Endothelial cell of umbilical vein (primary cell): ENCODE data around the gene DPF3. TPM values are rescaled to one million over a fixed set of nuclear protein-coding genes. Genes with fewer than 3 reads are reported as not detected.

ENCODE experiments used
- BruUV-seq: library from RNA; stranded (reverse); fragments of 400-500 nt; replicated peaks from 2 replicates; lab custom pipeline; 2021; lab: Mats Ljungman, UMichigan
- CTCF ChIA-PET: fragments of 300-600, 350-600 bp; sonication (Branson Sonifier 250); formaldehyde crosslinking; loops from one replicate; lab custom pipeline; 2021; ENCODE audit warnings: antibody characterized with exemption, inconsistent platforms; lab: Charles Lee
- POLR2A ChIA-PET: fragments of 300-600, 350-600 bp; sonication (Branson Sonifier 250); formaldehyde crosslinking; loops from one replicate; lab custom pipeline; 2021; ENCODE audit warnings: antibody characterized with exemption, inconsistent platforms; lab: Charles Lee
- DNase-seq: peaks from one replicate; pipeline ENCODE4 v3.0.0-alpha.2; 2011; ENCODE audit warnings: low read depth, low spot score
- FAIRE-seq: peaks from 2 replicates; lab custom pipeline; 2011; peaks lifted over from hg19 to GRCh38; lab: Jason Lieb, UNC
- H2AFZ ChIP-seq: 2 replicates; pipeline ENCODE4 v1.6.0; 2012; ENCODE audit warnings: low read depth, low read length, control low read depth, inconsistent platforms
- H3K27ac ChIP-seq: 2 replicates; pipeline ENCODE4 v1.5.1; 2011; ENCODE audit warnings: low read depth, mild to moderate bottlenecking, control low read depth, low read length, moderate library complexity; ENCODE audit not compliant: insufficient read depth
- H3K27me3 ChIP-seq, 2 experiments: 2 replicates each; pipeline versions ENCODE4 v1.6.0 to v1.6.1; 2011; ENCODE audit warnings: low read length in 2 of 2, mixed read lengths in 1 of 2; ENCODE audit not compliant: control insufficient read depth in 2 of 2, insufficient read depth in 2 of 2
- H3K36me3 ChIP-seq, 2 experiments: 2 replicates in 1 of 2; 3 replicates in 1 of 2; pipeline ENCODE4 v1.5.1; 2011; ENCODE audit warnings: low read length in 2 of 2, mild to moderate bottlenecking in 1 of 2, moderate library complexity in 1 of 2; ENCODE audit not compliant: control insufficient read depth in 2 of 2, insufficient read depth in 2 of 2; ENCODE audit errors: extremely low read depth in 1 of 2
- H3K4me1 ChIP-seq: 3 replicates; pipeline ENCODE4 v1.5.1; 2011; ENCODE audit warnings: mild to moderate bottlenecking, low read length; ENCODE audit not compliant: control insufficient read depth, insufficient read depth; ENCODE audit errors: extremely low read depth
- H3K4me2 ChIP-seq: 2 replicates; pipeline ENCODE4 v1.6.1; 2011; ENCODE audit warnings: low read length, control low read depth, mixed read lengths; ENCODE audit not compliant: insufficient read depth
- H3K4me3 ChIP-seq, 3 experiments: fragments of 200-600 bp in 1 of 3; sonication (generic), shearing (Covaris generic) in 1 of 3; replicated peaks in 1 of 3; 2 replicates each; pipeline ENCODE4 v1.5.1; 2011 to 2016; ENCODE audit warnings: control low read depth in 3 of 3, low read length in 3 of 3, mild to moderate bottlenecking in 2 of 3, inconsistent platforms in 1 of 3, low read depth in 1 of 3, moderate library complexity in 1 of 3; ENCODE audit not compliant: insufficient read depth in 1 of 3
- H3K79me2 ChIP-seq: 2 replicates; pipeline ENCODE4 v1.6.0; 2012; ENCODE audit warnings: low read length, inconsistent platforms; ENCODE audit not compliant: control insufficient read depth, insufficient read depth
- H3K9ac ChIP-seq: replicated peaks from 2 replicates; pipeline ENCODE3; 2011; ENCODE audit warnings: low read length, control low read depth; ENCODE audit not compliant: insufficient read depth; ENCODE audit errors: extremely low read depth
- H3K9me1 ChIP-seq: replicated peaks from 3 replicates; pipeline ENCODE4 v1.6.0; 2011; ENCODE audit warnings: mild to moderate bottlenecking, low read length; ENCODE audit not compliant: control insufficient read depth, insufficient read depth; ENCODE audit errors: extremely low read depth
- H3K9me3 ChIP-seq: replicated peaks from 2 replicates; pipeline ENCODE4 v1.5.1; 2012; ENCODE audit warnings: low read length, inconsistent platforms; ENCODE audit not compliant: control insufficient read depth, insufficient read depth
- H4K20me1 ChIP-seq: replicated peaks from 2 replicates; pipeline ENCODE3; 2011; ENCODE audit warnings: mild to moderate bottlenecking, low read length; ENCODE audit not compliant: control insufficient read depth, insufficient read depth; ENCODE audit errors: extremely low read depth
- CTCF ChIP-seq, 2 donors: IDR thresholded peaks; 1 replicate in 1 of 2; 2 replicates in 1 of 2; pipeline ENCODE4 v1.5.1; 2011; ENCODE audit warnings: low read length in 2 of 2, mild to moderate bottlenecking in 2 of 2, moderate library complexity in 2 of 2, control low read depth in 1 of 2, inconsistent platforms in 1 of 2, low read depth in 1 of 2; ENCODE audit not compliant: insufficient read depth in 1 of 2; ENCODE audit errors: extremely low read depth in 1 of 2
- EZH2 ChIP-seq: IDR thresholded peaks from 2 replicates; pipeline ENCODE4 v1.6.1; 2012; ENCODE audit warnings: borderline replicate concordance, low read depth, mild to moderate bottlenecking, moderate library complexity, low read length, inconsistent platforms; ENCODE audit not compliant: severe bottlenecking
- FOS ChIP-seq: IDR thresholded peaks from 2 replicates; pipeline ENCODE4 v1.6.1; 2011; ENCODE audit warnings: mild to moderate bottlenecking, low read length, moderate library complexity, borderline replicate concordance; ENCODE audit not compliant: insufficient read depth
- GATA2 ChIP-seq: IDR thresholded peaks from 2 replicates; pipeline ENCODE4 v1.7.0; 2011; ENCODE audit warnings: low read depth, mild to moderate bottlenecking, moderate library complexity, mixed read lengths, low read length; ENCODE audit not compliant: insufficient read length, insufficient read depth
- JUN ChIP-seq: IDR thresholded peaks from 2 replicates; pipeline ENCODE4 v1.6.1; 2011; ENCODE audit warnings: borderline replicate concordance, low read depth; ENCODE audit not compliant: insufficient read length, insufficient read depth
- MAX ChIP-seq: IDR thresholded peaks from 2 replicates; pipeline ENCODE4 v1.6.1; 2011; ENCODE audit not compliant: insufficient read depth, insufficient read length
- MYC ChIP-seq: IDR thresholded peaks from one replicate; pipeline ENCODE4 v1.6.1; 2011; ENCODE audit warnings: mild to moderate bottlenecking, low read depth, low read length
- POLR2A ChIP-seq: IDR thresholded peaks from 2 replicates; pipeline ENCODE4 v1.6.1; 2012; ENCODE audit warnings: low read depth, mild to moderate bottlenecking, control low read depth, low read length
- POLR2AphosphoS5 ChIP-seq: IDR thresholded peaks from 2 replicates; pipeline ENCODE4 v1.6.1; 2012; ENCODE audit warnings: low read depth, mild to moderate bottlenecking, control low read depth, low read length, moderate library complexity; ENCODE audit not compliant: insufficient read depth
- dilution Hi-C: fragments of 300-500 bp; cut with MboI; formaldehyde crosslinking; loops from one replicate; pipeline ENCODE4 v1.15.0; 2019; ENCODE audit warnings: low sequenced_read_pairs; ENCODE audit not compliant: extremely low pct_ligation_motif_present
- intact Hi-C: fragments of 100-400 bp; cut with micrococcal nuclease; formaldehyde crosslinking; loops from one replicate; pipeline ENCODE4 v1.10.0; 2022
- polyA plus RNA-seq, 4 experiments: library from polyadenylated mRNA; depleted of rRNA in 3 of 4; stranded (reverse) in 3 of 4; unstranded in 1 of 4; fragments of >200 nt; gene quantifications; 2 replicates each; pipeline versions ENCODE4 v1.2.1 to v1.2.3, GENCODE V29; 2011 to 2012; ENCODE audit warnings: missing spikeins in 1 of 4
- total RNA-seq: library from RNA; stranded (reverse); gene quantifications from 2 replicates; pipeline ENCODE4 v1.2.3, GENCODE V29; 2021

DPF3 gene
- total and polyA plus RNA-seq, 2 donors (not counting 3 experiments of a cell fraction or from before 2014, with no cell fraction given): 2.4 to 3.5 TPM

- H3K27ac ChIP-seq: no peak overlapping the region
- H3K36me3 ChIP-seq: no peaks in the 10 kb centered on the region
- no peaks in the 10 kb centered on the region for H3K9me3 ChIP-seq
- H3K27me3 ChIP-seq: no peaks in the 10 kb centered on the region
- no peaks in the 10 kb centered on the region for H3K79me2 ChIP-seq
- no peak overlapping the region for H3K9ac ChIP-seq
- H3K9me1 ChIP-seq: no peaks in the 10 kb centered on the region
- no TSS peak for BruUV-seq
- no peaks in the 10 kb centered on the region for H4K20me1 ChIP-seq
- TF ChIP-seq FOS: no peak
- TF ChIP-seq MYC: no peak
- no peak for TF ChIP-seq GATA2
- TF ChIP-seq POLR2AphosphoS5: no peak
- no peak for TF ChIP-seq JUN
- no peak for TF ChIP-seq MAX
- no peak for TF ChIP-seq EZH2
- TF ChIP-seq CTCF (IDR thresholded peaks at IDR 0.05; ENCODE audit: extremely low read depth in 1 of 2, insufficient read depth in 1 of 2, low read depth in 1 of 2, low read length in 2 of 2): no peak
- no peak for TF ChIP-seq POLR2A
- no peak overlapping the region for H3K4me3 ChIP-seq
- no peak for FAIRE-seq
- no peak overlapping the region for H3K4me2 ChIP-seq
- no peaks in the 10 kb centered on the region for H3K4me1 ChIP-seq
- H2AFZ ChIP-seq: no peak overlapping the region
- intact Hi-C loops: no loop called here
- POLR2A ChIA-PET: no interaction called here
- CTCF ChIA-PET: interaction anchor here (0.9 kb wide), 1 partner anchor 14 kb away, joined by 5 read pairs; no protein-coding TSS in a partner anchor
- dilution Hi-C loops: no loop called here
- DNase-seq: no peak
Measured at GRCh38 chr14:72717220-72717619, 176.7 kb downstream of the DPF3 start.
